ENCODE data around the gene PGAM1.

- no peak for TF ChIP-seq CTCF (IDR thresholded peaks at IDR 0.05; ENCODE audit: poor library complexity)
- no peak for TF ChIP-seq EZH2phosphoT487 (IDR thresholded peaks at IDR 0.05; ENCODE audit: low read depth, severe bottlenecking, unreplicated experiment)
Observed at GRCh38 chr10:97434055-97434454, 8.1 kb downstream of the PGAM1 start.
